Mesendoderm (in vitro differentiated cells): ENCODE data around the gene BCAS4.
A peak's percentile ranks its signal among the peaks of the same experiment; 100 is the strongest.

ENCODE experiments used
- DNase-seq: peaks from one replicate; pipeline ENCODE4 v3.0.0; 2013
- H2AK5ac ChIP-seq: 2 replicates; pipeline ENCODE4 v1.6.1; 2013; ENCODE audit warnings: low read length, inconsistent platforms
- H2BK120ac ChIP-seq: 2 replicates; pipeline ENCODE4 v1.6.1; 2013; ENCODE audit warnings: low read depth, mild to moderate bottlenecking, low read length, moderate library complexity, mixed read lengths
- H2BK15ac ChIP-seq: replicated peaks from 2 replicates; pipeline ENCODE4 v1.6.1; 2013; ENCODE audit warnings: low read depth, mild to moderate bottlenecking, moderate library complexity
- H2BK5ac ChIP-seq: 2 replicates; pipeline ENCODE4 v1.6.1; 2013; ENCODE audit warnings: low read length, inconsistent platforms
- H3K18ac ChIP-seq: 2 replicates; pipeline ENCODE4 v1.6.1; 2013; ENCODE audit warnings: mild to moderate bottlenecking, low read length, mixed read lengths
- H3K23ac ChIP-seq: one replicate; pipeline ENCODE4 v1.6.1; 2013; ENCODE audit warnings: low read length
- H3K27ac ChIP-seq: 2 replicates; pipeline ENCODE4 v1.5.1; 2013; ENCODE audit warnings: low read depth, mild to moderate bottlenecking, inconsistent platforms, low read length, moderate library complexity
- H3K27me3 ChIP-seq: 2 replicates; pipeline ENCODE4 v1.6.1; 2013; ENCODE audit warnings: low read length, control low read depth, mild to moderate bottlenecking, inconsistent platforms; ENCODE audit not compliant: insufficient read depth, poor library complexity
- H3K36me3 ChIP-seq: 2 replicates; pipeline ENCODE4 v1.6.1; 2013; ENCODE audit warnings: low read length, inconsistent platforms; ENCODE audit not compliant: control insufficient read depth, insufficient read depth
- H3K4ac ChIP-seq: one replicate; pipeline ENCODE4 v1.6.1; 2013; ENCODE audit warnings: low read depth, mild to moderate bottlenecking, low read length, moderate library complexity
- H3K4me1 ChIP-seq: 2 replicates; pipeline ENCODE4 v1.6.1; 2013; ENCODE audit warnings: low read depth, low read length, inconsistent platforms; ENCODE audit not compliant: control insufficient read depth
- H3K4me2 ChIP-seq: 2 replicates; pipeline ENCODE4 v1.6.1; 2013; ENCODE audit warnings: low read length
- H3K4me3 ChIP-seq: 2 replicates; pipeline ENCODE4 v1.5.1; 2013; ENCODE audit warnings: mild to moderate bottlenecking, low read length
- H3K56ac ChIP-seq: one replicate; pipeline ENCODE4 v1.6.1; 2013; ENCODE audit warnings: low read length
- H3K79me1 ChIP-seq: 2 replicates; pipeline ENCODE4 v1.6.1; 2013; ENCODE audit warnings: low read length, inconsistent platforms
- H3K79me2 ChIP-seq: 2 replicates; pipeline ENCODE4 v1.6.1; 2013; ENCODE audit warnings: mild to moderate bottlenecking, low read length; ENCODE audit not compliant: control insufficient read depth, insufficient read depth
- H3K9ac ChIP-seq: 2 replicates; pipeline ENCODE4 v1.6.1; 2013; ENCODE audit warnings: low read length, inconsistent platforms
- H4K5ac ChIP-seq: one replicate; pipeline ENCODE4 v1.6.1; 2013; ENCODE audit warnings: low read length
- H4K8ac ChIP-seq: one replicate; pipeline ENCODE4 v1.6.1; 2013; ENCODE audit warnings: low read depth, mild to moderate bottlenecking, control low read depth, low read length, moderate library complexity
- WGBS: extraction: QIAGEN DNeasy Blood & Tissue Kit; methylation state at CpG from one replicate; pipeline ENCODE4 v1.1.7; 2013; ENCODE audit warnings: low lambda C conversion rate, missing lambda C conversion rate; ENCODE audit not compliant: insufficient coverage; ENCODE audit errors: extremely low coverage; 5-methylcytosine and 5-hydroxymethylcytosine counted together

BCAS4 gene

GRCh38 chr20:50913690-50914375 lies 119.0 kb downstream of the BCAS4 start:
- H2BK5ac ChIP-seq: no peak overlapping the region
- no peak overlapping the region for H3K9ac ChIP-seq
- no peak overlapping the region for H3K4me3 ChIP-seq
- no peaks in the 10 kb centered on the region for H3K27me3 ChIP-seq
- no peak for DNase-seq
- H3K36me3 ChIP-seq: peaks cover 2% of the 10 kb centered on the region
- no peak overlapping the region for H2BK120ac ChIP-seq
- no peak overlapping the region for H4K8ac ChIP-seq
- H3K27ac ChIP-seq: no peak overlapping the region
- peaks cover 90% of the 10 kb centered on the region for H3K79me2 ChIP-seq
- H3K18ac ChIP-seq: no peak overlapping the region
- H3K4ac ChIP-seq: no peak overlapping the region
- H2AK5ac ChIP-seq: no peak overlapping the region
- peaks cover 6% of the 10 kb centered on the region for H3K79me1 ChIP-seq
- H3K4me2 ChIP-seq: no peak overlapping the region
- H3K56ac ChIP-seq: no peak overlapping the region
- H4K5ac ChIP-seq: no peak overlapping the region
- H2BK15ac ChIP-seq: no peak overlapping the region
- WGBS: no CpG with 5 or more reads among the region's 2 CpGs
- H3K23ac ChIP-seq: no peak overlapping the region
- peaks cover 3% of the 10 kb centered on the region for H3K4me1 ChIP-seq

DNA sequence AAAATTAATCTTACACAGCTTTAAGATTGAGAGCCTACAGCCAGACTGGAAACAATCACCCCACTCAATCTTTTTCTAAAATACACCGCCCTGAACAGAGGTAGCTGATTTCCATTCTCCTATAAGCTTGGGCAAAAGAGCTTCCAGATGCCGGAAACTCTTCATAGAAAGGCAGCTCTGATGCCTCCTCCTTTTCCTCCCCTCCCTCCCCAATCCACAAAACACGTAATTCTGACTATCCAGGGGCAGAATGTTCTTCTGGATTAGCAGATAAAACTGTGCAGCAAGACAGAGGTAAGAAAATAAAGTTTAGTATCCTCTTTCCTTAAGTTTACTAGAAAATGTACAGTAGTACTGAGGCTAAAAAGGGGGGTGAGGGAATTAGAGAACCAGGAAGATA lies 120.6 kb downstream of the BCAS4 start:
- Histone ChIP-seq H3K18ac (no peak overlapping the region), H3K36me3 (peaks cover 4% of the 10 kb centered on the region), H3K4me1 (peaks cover 3% of the 10 kb centered on the region), H4K5ac (no peak overlapping the region), H3K4me2 (no peak overlapping the region), H3K56ac (no peak overlapping the region), H2BK120ac (no peak overlapping the region), H2BK5ac (no peak overlapping the region), H3K79me2 (peaks cover 91% of the 10 kb centered on the region), H3K79me1 (peaks cover 1% of the 10 kb centered on the region), H3K4me3 (no peak overlapping the region), H3K23ac (no peak overlapping the region), H4K8ac (no peak overlapping the region), H3K9ac (no peak overlapping the region), H3K27ac (no peak overlapping the region), H3K27me3 (no peaks in the 10 kb centered on the region), H2BK15ac (no peak overlapping the region), H2AK5ac (no peak overlapping the region), H3K4ac (no peak overlapping the region)
- no peak for DNase-seq
- no CpG with 5 or more reads among the region's 3 CpGs for WGBS

DNA sequence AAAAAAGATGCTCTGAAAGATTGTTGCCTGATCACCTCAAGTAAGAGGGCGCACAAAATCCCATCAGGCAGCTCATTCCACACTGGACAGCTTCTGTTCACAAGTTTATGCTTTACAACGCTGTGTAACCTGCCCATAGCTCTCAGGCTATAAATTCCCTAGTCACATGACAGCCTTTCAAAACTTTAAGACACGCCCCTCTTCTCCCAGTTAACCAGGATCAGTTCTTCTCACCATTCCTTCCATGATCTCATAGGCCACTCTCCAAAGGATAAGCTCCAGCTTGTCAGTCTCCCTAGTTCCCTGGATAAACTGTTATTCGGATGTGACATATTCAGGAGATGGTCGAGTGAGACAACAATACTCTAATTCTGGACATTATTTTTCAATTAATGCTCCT lies 121.4 kb downstream of the BCAS4 start:
- Histone ChIP-seq H2BK5ac (no peak overlapping the region), H2AK5ac (no peak overlapping the region), H2BK120ac (no peak overlapping the region), H4K8ac (no peak overlapping the region), H3K18ac (no peak overlapping the region), H4K5ac (no peak overlapping the region), H3K4me1 (peaks cover 3% of the 10 kb centered on the region), H3K4me2 (no peak overlapping the region), H3K27ac (no peak overlapping the region), H3K9ac (no peak overlapping the region), H3K23ac (no peak overlapping the region), H3K27me3 (no peaks in the 10 kb centered on the region), H2BK15ac (no peak overlapping the region), H3K79me2 (peaks cover 91% of the 10 kb centered on the region), H3K56ac (no peak overlapping the region), H3K79me1 (peaks cover 1% of the 10 kb centered on the region), H3K4ac (no peak overlapping the region), H3K4me3 (no peak overlapping the region), H3K36me3 (peaks cover 4% of the 10 kb centered on the region)
- DNase-seq: peak; percentile 83
- no CpG with 5 or more reads among the region's 5 CpGs for WGBS

DNA sequence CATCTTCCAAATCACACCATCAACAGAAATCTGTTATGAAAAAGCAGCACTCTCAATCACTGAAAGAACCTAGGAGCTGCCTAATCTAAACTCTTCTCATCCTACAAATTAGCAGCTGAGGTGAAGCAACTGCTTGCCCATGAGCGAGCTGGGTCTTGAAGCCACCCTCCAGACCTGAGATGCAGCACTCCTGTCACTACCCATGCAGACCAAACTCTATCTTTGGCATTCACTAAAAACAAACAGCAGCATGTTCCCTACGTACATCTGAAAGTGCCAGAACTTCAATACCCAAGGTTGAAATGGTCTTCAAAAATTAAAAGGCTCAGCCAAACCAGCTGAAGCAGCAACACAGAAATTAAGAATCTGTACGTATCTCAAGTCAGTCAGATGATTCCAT lies 122.1 kb downstream of the BCAS4 start:
- no peak for DNase-seq
- H2BK15ac ChIP-seq: no peak overlapping the region
- H3K23ac ChIP-seq: no peak overlapping the region
- peaks cover 91% of the 10 kb centered on the region for H3K79me2 ChIP-seq
- no peak overlapping the region for H3K27ac ChIP-seq
- H3K36me3 ChIP-seq: peaks cover 4% of the 10 kb centered on the region
- H4K5ac ChIP-seq: no peak overlapping the region
- H3K4ac ChIP-seq: no peak overlapping the region
- no peak overlapping the region for H3K4me3 ChIP-seq
- no peaks in the 10 kb centered on the region for H3K27me3 ChIP-seq
- H2BK5ac ChIP-seq: no peak overlapping the region
- H2BK120ac ChIP-seq: no peak overlapping the region
- H3K9ac ChIP-seq: no peak overlapping the region
- peaks cover under 1% of the 10 kb centered on the region for H3K4me1 ChIP-seq
- no peak overlapping the region for H3K4me2 ChIP-seq
- H2AK5ac ChIP-seq: no peak overlapping the region
- no peak overlapping the region for H3K56ac ChIP-seq
- no peak overlapping the region for H3K18ac ChIP-seq
- peaks cover 1% of the 10 kb centered on the region for H3K79me1 ChIP-seq
- H4K8ac ChIP-seq: no peak overlapping the region
- WGBS: no CpG with 5 or more reads among the region's 3 CpGs

DNA sequence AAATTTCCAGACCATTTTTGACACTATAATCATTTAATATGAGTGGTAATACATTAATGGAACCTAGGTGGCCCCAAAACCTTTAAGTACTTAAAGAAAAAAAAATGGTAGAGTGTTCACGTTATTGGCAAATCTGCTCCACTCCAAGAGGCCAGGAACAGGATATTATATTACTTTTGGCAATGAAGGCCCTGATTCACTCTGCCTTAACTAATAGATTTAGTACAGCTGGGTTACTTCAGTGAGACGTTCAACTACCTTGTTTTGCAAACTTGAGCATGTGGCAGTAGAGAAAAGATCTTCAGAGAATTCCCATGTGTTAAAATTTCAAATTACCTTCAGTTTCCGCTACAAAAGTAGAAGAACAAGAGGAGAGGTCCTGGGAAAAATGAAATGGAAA lies 123.5 kb downstream of the BCAS4 start:
- H2BK120ac ChIP-seq: no peak overlapping the region
- WGBS: no CpG with 5 or more reads among the region's 3 CpGs
- no peak overlapping the region for H3K9ac ChIP-seq
- H2BK15ac ChIP-seq: no peak overlapping the region
- H3K36me3 ChIP-seq: peaks cover 4% of the 10 kb centered on the region
- H2AK5ac ChIP-seq: no peak overlapping the region
- H3K27ac ChIP-seq: no peak overlapping the region
- no peak overlapping the region for H3K4me3 ChIP-seq
- no peak overlapping the region for H3K4me2 ChIP-seq
- no peak overlapping the region for H3K23ac ChIP-seq
- H3K27me3 ChIP-seq: no peaks in the 10 kb centered on the region
- peaks cover 1% of the 10 kb centered on the region for H3K79me1 ChIP-seq
- H3K79me2 ChIP-seq: peaks cover 95% of the 10 kb centered on the region
- no peak overlapping the region for H3K4ac ChIP-seq
- no peak overlapping the region for H2BK5ac ChIP-seq
- no peaks in the 10 kb centered on the region for H3K4me1 ChIP-seq
- no peak for DNase-seq
- no peak overlapping the region for H4K8ac ChIP-seq
- H3K18ac ChIP-seq: no peak overlapping the region
- no peak overlapping the region for H3K56ac ChIP-seq
- H4K5ac ChIP-seq: no peak overlapping the region

- Histone ChIP-seq H3K27ac (no peak overlapping the region), H3K23ac (no peak overlapping the region), H3K4ac (no peak overlapping the region), H3K36me3 (peaks cover 3% of the 10 kb centered on the region), H2BK5ac (no peak overlapping the region), H3K4me3 (no peak overlapping the region), H3K79me2 (peaks cover 95% of the 10 kb centered on the region), H2BK15ac (no peak overlapping the region), H3K56ac (no peak overlapping the region), H3K79me1 (no peaks in the 10 kb centered on the region), H4K8ac (no peak overlapping the region), H3K9ac (no peak overlapping the region), H3K27me3 (no peaks in the 10 kb centered on the region), H2AK5ac (no peak overlapping the region), H3K18ac (no peak overlapping the region), H3K4me1 (no peaks in the 10 kb centered on the region), H3K4me2 (no peak overlapping the region), H4K5ac (no peak overlapping the region), H2BK120ac (no peak overlapping the region)
- no peak for DNase-seq
- WGBS: no CpG with 5 or more reads among the region's 6 CpGs
Observed at GRCh38 chr20:50919567-50919966, 124.7 kb downstream of the BCAS4 start.
